Activated T-cell treated with anti-CD3 and anti-CD28 coated beads for 24 hours (primary cell): ENCODE data around the gene GPBP1L1.
"Not testable (repeated sequence)": the region's sequence is repeated elsewhere in the genome, so short reads cannot be mapped to it uniquely, and the experiment has no call there.

ENCODE experiments used
- DNase-seq: peaks from one replicate; pipeline ENCODE4 v3.0.0-alpha.2; 2020; ENCODE audit warnings: low read depth

GPBP1L1 gene, protein sequence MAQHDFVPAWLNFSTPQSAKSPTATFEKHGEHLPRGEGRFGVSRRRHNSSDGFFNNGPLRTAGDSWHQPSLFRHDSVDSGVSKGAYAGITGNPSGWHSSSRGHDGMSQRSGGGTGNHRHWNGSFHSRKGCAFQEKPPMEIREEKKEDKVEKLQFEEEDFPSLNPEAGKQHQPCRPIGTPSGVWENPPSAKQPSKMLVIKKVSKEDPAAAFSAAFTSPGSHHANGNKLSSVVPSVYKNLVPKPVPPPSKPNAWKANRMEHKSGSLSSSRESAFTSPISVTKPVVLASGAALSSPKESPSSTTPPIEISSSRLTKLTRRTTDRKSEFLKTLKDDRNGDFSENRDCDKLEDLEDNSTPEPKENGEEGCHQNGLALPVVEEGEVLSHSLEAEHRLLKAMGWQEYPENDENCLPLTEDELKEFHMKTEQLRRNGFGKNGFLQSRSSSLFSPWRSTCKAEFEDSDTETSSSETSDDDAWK

GRCh38 chr1:45686288-45687013, at the start of gene GPBP1L1:
TSS of gene GPBP1L1 (minus strand) at chr1:45686533. CDS start at chr1:45659087, 27,446 bp downstream.
- DNase-seq = peak; percentile 98

DNA sequence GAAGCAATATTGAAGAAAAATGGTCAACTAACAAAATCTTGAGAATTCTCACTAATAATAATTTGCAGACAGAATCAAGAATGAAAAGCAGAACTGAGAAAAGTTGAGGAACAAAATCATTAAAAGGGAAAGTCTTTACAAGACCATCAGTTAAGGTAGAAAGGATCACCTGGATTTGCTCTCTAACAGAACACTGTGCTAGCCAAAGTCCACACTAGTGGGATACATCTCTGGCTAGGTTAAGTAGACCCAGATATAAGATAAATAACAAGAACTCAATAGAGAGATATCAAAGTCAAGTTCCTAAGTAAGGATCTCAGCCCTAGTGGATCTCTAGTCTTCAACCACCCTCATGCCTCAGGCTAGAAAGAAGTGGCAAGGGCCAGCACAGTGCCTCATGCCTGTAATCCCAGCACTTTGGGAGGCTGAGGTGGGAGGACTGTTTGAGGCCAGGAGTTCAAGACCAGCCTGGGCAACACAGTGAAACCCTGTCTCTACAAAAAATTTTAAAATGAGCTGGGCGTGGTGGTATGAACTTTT, 44.5 kb upstream of the GPBP1L1 start:
- no peak for DNase-seq

DNA sequence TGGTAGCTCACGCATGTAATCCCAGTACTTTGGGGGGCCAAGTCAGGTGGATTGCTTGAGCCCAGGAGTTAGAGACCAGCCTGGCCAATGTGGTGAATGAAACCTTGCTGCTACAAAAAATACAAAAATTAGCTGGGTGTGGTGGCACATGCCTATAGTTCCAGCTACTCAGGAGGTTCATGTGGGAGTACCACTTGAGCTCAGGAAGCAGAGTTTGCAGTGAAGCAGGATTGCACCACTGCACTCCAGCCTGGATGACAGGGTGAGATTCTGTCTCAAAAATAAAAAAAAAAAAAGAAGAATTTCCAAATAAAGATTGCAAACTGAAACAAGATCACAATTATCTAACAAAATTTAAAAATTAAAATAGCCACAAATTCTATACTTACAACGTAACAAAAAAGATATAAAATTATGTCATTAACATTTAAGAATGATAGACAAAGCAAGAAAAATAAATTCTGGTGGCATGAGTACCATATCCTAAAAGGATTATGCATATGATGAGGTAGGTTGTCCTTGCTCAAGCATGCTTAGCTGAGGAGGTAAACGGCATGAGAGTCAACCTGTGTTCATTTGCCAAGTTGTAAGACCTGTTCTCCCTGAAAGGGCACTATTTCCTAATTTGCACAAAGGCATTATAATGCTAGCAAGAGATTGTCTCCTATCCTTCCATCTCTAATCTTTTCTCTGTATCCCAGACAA, 43.9 kb upstream of the GPBP1L1 start:
- DNase-seq = no peak

GRCh38 chr1:45726007-45726406, 39.7 kb upstream of the GPBP1L1 start:
- not testable (repeated sequence) for DNase-seq

- DNase-seq = no peak
Measured at GRCh38 chr1:45723248-45723930, 37.1 kb upstream of the GPBP1L1 start.

DNA sequence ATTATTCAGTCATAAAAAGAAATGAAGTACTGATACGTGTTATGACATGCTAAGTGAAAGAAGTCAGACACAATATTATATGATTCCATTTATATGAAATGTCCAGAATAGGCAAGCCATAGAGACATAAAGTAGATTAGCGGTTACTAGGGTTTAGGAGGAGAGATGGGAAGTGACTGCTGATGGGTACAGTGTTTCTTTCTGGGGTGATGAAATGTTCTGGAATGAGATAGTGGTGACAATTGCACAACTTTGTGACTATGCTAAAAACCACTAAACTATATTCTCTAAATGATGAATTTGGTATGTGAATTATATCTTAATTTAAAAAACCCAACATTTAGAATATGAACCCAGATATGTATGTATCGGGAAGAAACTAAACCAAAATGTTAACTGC, 36.5 kb upstream of the GPBP1L1 start:
- no peak for DNase-seq

GRCh38 chr1:45721207-45721606, 34.9 kb upstream of the GPBP1L1 start:
- no peak for DNase-seq

DNA sequence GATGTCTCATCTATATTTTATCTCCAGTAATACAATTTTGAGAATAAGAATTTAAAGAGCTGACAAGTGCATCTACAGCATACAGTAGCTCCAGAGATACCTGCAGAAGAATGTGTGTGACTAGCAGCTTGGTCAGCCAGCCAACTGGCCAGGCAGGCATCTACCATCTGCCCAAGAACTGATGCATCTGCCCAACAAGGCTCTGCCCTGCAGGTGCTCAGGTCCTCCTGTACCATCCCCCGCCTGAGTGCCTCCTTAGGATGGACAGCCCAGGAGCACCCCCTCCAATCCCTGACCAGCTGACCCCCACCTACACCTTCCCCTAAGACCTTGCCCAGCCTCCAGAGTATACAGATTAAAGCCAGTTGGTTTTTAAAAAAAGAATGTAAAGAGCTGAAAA, 32.0 kb upstream of the GPBP1L1 start:
- DNase-seq = no peak

DNA sequence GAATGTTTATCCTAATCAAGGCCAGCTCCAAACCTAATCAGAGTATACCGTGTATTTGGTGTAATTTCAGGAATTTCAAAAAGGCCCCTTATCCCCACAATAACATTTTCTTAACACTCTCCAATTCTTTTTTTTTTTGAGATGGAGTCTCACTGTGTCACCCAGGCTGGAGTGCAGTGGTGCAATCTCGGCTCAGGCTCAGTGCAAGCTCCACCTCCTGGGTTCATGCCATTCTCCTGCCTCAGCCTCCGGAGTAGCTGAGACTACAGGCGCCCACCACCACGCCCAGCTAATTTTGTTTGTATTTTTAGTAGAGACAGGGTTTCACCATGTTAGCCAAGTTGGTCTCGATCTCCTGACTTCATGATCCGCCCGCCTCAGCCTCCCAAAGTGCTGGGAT, 31.1 kb upstream of the GPBP1L1 start:
- DNase-seq = not testable (repeated sequence)

GRCh38 chr1:45716700-45717099, 30.4 kb upstream of the GPBP1L1 start:
- no peak for DNase-seq

DNA sequence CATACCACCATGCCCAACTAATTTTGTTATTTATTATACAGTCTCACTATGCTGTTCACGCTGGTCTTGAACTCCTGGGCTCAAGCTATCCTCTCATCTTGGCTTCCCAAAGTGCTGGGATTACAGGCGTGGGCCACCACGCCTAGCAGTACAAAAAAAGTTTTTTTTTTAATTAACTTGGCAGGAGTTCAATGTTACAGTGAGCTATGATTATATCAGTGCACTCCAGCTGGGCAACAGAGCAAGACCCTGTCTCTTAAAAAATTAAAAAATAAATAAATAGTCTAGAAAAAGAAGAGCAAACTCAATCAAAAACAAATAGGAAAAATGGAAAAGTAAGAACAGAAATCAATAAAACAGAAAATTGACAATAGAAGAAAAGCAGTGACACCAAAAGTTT, 27.4 kb upstream of the GPBP1L1 start:
- no peak for DNase-seq

DNA sequence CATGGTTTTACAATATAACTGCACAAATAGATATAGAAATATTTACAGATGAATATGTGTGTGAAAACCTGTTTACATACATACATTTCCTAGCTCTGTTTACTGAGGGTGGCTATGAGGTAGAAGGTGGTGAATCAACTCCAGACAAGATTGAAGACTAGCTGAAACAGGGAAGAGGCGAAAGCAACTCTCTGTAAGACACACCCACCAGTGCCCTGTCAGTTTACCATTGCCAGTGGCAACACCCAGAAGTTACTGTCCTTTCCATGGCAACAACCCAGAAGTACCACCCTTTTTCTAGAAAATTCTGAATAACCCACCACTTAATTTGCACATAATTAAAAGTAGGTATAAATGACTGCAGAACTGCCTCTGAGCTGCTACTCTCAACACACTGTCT, 18.3 kb upstream of the GPBP1L1 start:
- DNase-seq = no peak

GRCh38 chr1:45694823-45695222, 8.5 kb upstream of the GPBP1L1 start:
- no peak for DNase-seq

DNA sequence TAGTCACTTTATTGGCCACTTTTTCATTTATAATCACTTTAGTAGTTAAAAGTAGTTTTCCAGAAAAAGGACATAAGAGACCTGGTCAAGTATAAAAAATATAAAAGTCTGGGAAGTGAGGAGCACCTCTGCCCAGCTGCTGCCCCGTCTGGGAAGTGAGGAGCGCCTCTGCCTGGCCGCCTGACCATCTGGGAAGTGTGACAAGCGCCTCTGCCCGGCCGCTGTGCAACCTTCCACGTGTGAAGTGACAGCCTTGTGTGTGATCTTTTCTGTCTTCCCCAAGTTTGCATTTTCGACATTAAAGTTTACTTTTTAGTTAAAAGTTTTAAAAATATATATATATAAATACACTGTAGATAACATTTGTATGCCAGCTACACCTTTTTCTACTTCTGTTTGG, 7.5 kb upstream of the GPBP1L1 start:
- DNase-seq = not testable (repeated sequence)

DNA sequence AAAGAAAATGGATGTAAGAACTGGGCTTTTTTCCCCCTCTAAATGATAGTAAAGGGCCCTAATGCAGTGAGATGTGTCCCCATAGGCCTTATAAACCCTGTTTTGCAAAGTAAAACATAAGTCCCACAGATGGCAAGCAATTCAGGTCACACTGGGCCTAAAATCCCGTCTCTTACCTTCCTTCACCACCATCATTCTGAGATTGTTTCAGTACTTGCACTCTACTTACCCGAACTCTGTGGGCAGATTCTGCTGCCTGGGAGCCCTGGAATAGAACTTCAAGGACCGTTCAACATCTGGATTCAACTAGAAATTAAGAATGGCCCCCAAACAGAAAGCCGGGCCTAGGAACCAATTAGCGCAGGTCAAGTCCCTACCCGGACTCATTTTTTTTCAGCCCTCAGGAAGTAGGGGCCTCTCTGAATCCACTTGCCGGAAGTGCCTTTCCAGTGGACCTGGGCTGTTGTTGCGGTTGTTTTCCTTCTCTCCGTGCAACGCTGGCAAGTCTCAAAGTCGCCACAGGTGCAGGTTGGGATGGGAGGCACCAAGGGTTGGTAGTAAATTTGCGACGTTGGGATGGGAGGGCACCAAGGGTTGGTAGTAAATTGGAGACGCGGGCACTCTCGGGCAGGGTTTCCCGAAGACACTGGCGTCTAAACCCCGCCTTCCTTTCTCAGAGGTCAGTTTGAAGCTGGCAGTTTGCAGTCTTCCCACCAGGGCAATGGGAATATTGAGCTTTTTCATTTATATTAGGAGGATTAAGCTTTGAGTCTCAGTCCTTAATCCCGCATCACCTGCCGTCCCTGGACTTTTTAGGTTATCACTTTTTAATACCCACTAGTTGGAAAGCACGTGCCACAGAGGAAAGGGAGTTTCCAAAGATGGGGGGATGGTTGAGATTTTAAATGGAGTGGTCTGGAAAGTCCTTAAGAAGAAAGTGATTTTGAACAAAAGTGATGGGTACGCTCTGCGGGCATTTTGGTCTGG, 1.7 kb upstream of the GPBP1L1 start, which contains the start of gene TMEM69:
Gene TMEM69, plus strand, starts transcription at position 428 of the 987 bp plus-strand sequence. CDS start 2,888 bp downstream, outside the sequence.
- DNase-seq = peak; percentile 78

GRCh38 chr1:45687014-45687753, 851 bp upstream of the GPBP1L1 start:
- peak; percentile 95 for DNase-seq

- peak; percentile 44 for DNase-seq
Measured at GRCh38 chr1:45686015-45686287, 382 bp downstream of the GPBP1L1 start.

DNA sequence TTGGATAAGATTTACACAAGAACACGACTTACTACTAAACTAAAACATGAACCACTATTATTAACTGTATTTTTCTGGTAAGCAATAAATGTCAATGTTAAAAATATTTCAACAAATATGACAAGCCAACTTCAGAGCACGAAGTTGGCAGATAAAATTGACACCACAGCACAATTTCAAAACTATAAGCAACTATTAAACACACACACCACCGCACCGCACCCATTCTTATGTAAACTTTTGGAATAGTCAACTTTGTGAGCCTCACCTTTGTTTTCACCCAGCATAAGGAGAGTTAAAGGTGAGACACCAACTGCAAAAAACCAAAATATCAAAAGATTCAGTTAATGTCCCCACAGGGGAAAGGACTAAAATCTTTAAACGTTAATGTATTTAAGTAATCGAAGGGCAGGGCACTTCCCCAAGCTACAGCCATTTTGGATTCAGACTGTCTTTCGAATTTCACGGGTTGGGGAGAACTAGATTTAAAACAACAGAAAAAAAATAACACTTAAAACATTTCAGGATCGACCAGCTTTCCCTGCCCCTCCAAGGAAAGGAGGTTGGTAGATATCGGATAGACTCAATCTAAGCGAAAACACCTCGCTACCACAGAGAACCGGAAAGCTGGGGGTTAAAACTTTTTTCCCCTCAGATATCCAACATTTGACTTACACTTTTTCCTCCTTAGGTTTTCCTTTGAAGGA, 872 bp downstream of the GPBP1L1 start:
- no peak for DNase-seq

GRCh38 chr1:45684402-45684801, 1.9 kb downstream of the GPBP1L1 start:
- DNase-seq = no peak
